Mesenteric fat pad (tissue), 1 donor: ENCODE results near the gene PTCH2. TPM values are rescaled to one million over a fixed set of nuclear protein-coding genes. Genes with fewer than 3 reads are reported as not detected.
"Not testable (repeated sequence)": the region's sequence is repeated elsewhere in the genome, so short reads cannot be mapped to it uniquely, and the experiment has no call there.

Experiments used
- DNase-seq: peaks from one replicate; pipeline ENCODE4 v3.0.0-alpha.2; 2020; ENCODE audit warnings: low spot score
- total RNA-seq: library from RNA; stranded (reverse); fragmentation: NEBNext Ultra II Directional; extraction: Animal tissue kit (Norgen Biotek cat#: 25700); gene quantifications from one replicate; pipeline ENCODE4 v1.2.1, GENCODE V29; 2021
- donor health status: DM: yes; HTN: yes; CAD: no.

Gene PTCH2
- total RNA-seq, 1 donor from 2014 or later: 0.93 TPM

DNA sequence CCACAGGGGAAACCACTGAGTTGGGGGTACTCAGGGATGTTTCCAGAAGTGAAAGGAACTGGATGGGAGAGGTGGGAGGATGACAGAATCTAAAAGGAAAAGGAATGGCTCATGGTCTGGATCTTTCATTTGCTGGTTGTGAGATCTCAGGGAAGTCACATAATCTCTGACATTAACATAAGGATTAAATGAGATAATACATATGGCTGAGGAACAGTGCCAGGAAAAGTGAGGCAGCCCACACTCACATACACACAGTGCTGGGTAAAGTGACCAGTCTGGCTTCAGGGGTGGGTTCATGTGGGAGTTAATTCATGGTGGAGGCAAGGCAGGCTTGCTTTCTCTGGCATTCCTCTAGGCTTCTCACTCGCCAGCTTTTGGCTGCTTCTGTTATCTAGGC lies 3.9 kb upstream of the PTCH2 start:
- no peak for DNase-seq

DNA sequence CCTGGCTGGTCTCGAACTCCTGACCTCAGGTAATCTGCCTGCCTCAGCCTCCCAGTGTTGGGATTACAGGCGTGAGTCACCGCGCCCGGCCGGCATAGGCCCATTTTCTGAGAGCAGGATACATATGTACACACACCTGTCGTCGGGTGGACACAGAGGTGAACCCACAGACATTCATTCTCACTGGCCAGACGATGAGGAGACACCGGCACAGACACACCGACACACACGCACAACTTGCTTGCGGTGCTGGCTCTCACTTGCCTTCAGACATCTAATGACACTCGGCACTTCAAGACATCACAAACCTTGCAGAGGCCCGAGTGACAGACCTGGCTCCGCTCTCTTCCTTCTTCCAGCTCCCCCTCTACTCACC lies 579 bp downstream of the PTCH2 start:
- no peak for DNase-seq

DNA sequence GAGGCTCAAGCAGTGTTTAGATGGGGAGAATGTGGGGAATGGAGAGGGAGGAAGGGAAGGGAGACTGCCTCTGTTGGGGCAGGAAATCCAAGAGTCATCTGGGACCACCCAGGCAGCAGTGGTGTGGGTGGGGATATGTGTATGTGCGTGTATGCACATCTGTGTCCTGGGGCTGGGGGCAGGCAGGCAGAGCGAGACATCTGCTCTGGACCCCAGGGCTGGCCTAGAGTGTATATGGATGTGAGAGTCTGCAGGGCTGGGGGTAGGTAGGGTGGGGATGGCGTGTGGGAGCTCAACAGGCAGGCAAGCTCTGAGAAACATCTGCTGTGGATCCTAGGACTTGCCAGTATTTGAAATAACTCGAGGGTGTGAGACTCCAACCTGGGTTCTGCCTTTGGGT lies 3.5 kb downstream of the PTCH2 start:
- no peak for DNase-seq

DNA sequence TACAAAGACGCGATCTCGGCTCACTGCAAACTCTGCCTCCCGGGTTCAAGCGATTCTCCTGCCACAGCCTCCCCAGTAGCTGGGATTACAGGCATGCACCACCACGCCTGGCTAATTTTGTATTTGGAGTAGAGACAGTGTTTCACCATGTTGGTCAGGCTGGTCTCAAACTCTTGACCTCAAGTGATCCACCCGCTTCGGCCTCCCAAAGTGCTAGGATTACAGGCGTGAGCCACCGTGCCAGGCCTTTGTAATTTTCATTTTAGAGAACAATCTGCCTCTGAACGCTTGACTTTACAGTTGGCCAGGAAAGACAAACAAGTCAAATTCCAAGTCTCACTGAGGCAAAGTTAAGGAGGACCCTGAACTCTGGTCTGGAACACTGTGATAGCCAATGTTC lies 4.8 kb downstream of the PTCH2 start:
- not testable (repeated sequence) for DNase-seq

DNA sequence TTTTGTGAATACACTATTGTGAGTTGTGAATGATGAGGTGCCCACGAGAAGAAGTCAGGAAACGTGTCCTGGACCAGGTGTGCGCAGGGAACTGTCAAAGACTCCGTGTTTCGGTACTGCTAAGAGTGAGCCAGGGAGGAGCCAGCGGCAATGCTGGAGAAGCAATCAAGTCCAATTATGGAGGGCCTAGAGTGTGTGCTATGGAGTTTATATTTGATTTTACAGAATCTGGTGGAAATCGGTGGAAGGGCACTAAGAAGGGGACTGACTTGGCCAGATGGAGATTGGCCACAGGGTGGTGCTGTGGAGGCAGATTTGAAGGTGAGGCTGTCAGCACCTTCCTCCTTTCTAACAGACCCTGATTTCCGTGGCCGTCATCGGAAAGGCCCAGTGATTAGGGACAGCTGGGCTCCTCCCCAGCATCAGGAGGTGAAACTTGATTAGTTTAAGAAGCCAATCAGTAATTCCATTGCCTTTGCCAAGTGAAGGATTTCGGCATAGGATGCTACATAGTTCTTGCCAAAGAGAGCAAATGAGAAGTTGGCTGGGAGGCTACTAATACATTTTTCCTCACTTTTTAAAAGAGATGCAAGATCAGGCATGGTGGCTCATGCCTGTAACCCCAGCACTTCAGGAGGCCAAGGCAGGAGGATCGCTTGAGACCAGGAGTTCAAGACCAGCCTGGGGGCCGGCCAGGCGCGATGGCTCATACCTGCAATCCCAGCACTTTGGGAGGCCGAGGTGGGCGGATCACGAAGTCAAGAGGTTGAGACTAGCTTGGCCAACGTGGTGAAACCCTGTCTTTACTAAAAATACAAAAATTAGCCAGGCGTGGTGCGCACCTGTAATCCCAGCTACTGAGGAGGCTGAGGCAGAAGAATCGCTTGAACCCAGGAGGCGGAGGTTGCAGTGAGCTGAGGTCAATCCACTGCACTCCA lies 7.0 kb downstream of the PTCH2 start:
- no peak for DNase-seq

DNA sequence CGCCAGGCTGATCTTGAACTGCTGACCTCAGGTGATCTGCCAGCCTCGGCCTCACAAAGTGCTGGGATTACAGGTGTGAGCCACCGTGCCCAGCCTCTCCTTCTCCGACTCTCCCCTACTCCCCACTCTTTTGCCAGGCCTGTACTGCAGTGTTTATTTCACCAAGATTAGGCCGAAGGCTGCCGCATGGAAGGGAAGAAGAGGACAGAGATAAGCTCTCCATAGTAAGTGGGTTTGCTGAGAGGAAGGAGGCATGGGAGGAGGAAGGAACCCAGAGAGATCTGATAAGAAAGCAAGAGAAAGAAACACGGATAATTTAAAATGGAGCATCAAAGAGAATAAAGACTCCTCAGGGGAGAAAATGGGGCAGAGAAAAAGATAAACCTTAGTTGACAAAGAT lies 8.7 kb downstream of the PTCH2 start:
- DNase-seq: no peak

DNA sequence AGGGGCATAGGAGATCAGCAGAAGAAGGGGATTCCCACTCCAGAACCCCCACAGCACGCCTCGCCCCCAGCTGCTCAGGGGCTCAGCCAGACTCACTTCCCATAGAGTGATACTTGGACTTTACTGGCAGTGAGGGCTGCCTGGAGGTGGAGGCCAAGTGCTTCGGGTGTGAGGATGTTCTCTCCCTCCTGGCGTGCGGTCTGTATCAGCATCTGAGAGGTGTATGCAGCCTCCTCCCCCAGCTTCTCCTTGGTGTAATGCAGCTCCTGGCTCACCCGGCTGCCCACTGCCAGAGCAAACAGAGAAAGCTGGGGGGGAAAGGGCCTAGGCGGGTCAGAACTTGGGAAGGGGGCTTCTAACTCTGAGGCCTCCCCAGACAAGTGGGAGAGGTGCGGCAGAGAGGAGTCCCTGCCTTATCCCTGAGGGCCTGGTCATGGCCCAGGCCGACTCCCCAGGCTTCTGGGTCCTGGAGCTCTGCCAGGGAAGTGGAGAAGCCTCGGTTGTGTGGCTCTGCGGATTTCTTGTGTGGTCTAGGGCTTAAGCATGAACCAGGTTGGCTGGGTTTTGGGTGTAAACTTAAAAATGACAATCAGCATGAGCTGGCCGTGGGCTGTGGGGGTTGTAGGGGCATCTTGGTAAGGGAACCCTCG lies 10.9 kb downstream of the PTCH2 start:
- no peak for DNase-seq

DNA sequence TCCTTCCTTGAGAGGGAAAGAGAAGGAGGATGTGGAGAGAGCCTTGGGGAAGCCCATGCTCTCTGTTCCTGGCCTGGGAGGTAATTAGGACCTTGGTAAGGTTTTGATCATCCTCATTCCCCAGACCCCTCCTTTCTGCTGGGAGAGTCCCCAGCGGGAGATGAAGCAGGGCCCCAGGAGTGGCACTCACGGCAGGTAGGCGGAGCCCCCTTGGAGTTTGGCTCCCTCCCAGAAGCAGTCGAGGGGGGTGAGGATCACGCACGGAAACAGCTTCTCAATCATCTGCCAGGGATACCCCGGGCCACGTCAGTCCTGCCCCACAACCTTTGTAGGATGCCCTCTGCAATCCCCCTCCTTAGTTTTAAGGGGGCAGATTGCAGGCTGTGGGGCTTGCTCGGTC lies 11.5 kb downstream of the PTCH2 start:
- no peak for DNase-seq

DNA sequence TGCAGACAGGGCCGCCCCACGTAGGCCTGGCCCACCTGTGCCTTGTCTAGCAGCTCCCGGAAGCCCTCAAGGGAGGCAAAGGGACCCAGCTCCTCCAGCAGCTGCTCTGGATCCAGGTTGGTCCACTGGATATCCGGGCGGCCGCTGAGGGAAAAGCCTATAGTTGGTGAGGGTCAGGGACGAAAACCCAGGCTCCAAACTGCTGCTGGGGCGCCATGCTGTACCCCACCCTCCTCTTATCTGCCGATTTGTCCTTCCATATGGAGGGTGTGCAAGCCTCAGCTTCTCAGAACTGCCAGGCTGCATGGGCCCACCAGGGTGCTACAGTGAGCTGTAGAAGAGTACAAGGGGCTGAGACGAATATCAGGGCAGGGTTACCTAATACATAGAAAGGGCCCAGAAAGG lies 12.2 kb downstream of the PTCH2 start:
- DNase-seq: no peak

DNA sequence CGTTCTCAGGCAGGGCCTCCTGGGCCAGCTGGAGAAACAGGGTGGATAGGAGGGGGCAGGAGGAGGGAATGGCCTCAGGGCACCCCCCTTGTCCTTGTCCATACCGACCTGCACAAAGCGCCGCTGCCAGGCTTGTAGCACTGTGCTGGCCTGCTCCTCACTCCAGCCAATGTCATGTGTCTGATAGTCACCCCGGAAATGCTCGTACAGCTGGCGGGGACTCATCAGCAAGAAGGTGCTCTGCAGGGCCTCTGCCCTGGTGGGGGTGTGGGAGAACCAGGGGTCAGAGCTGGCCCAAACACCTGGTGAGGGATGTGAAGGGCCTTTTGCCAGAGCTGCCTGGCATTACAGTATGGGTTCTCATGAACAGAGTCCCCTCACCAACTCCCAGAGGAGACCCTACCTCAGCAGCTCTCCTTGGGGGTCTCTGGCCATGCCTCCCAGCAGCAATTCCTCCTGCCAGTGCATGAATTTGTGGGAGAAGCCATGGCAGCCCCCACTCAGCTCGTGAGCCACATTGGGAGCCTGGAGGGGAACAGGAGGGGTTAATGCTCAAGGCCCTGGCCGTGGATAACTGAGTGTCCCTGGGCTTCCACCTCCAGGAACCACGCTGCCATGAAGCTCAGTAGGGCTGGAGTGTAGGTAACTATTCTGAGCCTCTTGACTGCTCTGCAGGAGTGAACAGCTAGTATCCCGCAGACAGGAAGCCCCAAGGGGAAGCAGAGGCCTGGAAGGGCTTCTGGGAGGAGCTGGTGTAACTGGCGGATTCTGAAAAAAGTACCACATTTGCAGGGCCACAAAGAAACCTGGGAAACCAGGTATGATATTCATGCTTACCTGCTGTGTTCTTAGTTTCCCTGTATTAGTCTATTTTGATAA lies 13.3 kb downstream of the PTCH2 start:
- DNase-seq: no peak

DNA sequence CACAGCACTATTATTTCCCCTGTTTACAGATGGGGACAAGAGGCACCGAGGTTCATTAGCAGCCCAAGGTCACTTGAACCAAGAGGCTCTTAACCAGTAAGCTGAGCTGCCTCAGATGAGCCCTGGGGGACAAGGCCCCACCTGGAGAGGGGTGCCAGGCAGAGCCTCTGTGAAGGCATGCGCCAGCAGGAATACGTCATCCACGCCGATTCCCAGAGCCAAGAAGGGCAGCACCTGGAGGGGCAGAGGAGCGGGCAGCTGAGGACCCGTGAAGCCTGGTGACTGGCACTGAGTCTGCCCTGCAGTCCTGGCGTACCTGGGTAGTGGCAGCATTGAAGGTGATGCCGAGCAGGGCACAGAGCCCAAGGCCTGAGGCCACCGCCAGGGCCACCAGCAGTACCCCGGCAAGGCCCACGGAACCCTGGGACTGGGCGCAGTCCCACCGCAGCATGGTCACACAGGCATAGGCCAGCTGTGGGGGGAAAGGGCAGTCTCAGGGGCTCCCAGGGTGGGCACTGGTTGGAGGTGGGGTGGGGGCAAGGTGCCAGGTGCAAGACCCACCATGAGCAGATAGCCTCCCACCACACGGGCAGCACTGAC lies 14.1 kb downstream of the PTCH2 start:
- DNase-seq: no peak

DNA sequence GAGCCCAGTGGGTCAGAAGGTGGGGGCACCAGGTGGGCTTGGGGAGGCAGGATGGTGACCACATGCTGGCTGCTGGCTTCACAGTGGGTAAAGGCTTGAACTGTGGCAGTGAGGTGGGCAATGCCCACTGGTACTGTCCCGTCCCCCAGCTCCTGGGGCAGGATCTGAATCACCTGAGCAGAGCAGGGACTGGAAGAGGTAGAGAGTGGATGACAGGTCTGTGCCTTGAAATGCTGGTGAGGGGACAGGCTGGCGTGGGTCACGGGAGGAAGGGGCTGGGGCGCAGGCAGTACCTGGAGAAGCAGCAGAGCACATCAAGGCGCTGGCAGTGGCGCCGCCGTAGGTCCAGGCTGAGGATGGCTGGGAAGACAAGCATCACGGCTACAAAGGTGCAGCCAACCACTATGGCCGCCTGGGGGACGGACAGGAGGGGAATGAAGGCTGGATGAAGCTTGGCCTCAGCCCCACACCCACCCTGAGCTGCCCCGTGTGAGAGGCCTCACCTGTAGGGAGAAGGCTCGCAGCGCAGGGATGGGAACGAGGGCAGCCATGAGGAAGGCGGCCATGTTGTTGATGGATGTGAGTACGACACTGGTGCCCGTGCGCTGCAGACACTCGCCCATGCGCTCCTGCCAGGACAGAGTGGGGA lies 14.9 kb downstream of the PTCH2 start:
- no peak for DNase-seq

DNA sequence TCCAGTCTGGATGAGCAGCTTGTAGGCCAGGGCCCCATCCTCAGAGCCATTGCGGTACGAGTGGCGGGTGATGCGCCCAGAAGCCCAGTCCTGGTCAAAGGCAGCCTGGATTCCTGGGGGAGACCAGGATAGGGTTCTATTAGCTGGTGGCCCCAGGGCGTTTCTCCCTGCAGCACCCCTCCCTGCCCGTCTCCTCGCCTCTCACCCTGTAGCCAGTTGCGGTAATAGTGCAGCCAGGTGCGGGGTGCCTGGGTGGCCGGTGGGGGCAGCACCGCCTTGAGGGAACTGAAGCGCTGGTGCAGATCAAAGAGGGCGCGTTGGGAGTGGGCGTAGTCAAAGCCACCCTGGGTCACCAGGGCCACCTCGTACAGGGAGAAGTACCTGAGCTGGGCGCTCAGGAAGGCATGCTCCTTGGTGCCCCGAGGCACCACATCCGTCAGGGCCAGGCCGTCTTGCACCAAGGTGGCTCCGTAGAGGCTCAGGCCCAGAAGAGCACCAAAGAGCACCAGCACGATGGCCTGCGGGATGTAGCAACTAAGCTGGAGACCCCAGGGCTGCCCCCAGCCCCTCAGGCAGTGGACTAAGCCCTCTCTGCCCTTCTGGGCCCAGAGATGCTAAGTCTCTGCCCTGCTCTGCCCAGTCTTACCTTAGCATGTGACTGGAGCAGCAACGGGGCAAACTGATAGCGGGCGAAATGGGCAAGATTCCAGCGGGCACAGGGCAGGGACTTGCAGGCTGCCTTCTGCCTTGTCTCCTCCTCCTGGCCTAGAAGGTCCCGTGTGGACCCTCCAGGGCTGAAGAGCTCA lies 15.7 kb downstream of the PTCH2 start:
- no peak for DNase-seq

DNA sequence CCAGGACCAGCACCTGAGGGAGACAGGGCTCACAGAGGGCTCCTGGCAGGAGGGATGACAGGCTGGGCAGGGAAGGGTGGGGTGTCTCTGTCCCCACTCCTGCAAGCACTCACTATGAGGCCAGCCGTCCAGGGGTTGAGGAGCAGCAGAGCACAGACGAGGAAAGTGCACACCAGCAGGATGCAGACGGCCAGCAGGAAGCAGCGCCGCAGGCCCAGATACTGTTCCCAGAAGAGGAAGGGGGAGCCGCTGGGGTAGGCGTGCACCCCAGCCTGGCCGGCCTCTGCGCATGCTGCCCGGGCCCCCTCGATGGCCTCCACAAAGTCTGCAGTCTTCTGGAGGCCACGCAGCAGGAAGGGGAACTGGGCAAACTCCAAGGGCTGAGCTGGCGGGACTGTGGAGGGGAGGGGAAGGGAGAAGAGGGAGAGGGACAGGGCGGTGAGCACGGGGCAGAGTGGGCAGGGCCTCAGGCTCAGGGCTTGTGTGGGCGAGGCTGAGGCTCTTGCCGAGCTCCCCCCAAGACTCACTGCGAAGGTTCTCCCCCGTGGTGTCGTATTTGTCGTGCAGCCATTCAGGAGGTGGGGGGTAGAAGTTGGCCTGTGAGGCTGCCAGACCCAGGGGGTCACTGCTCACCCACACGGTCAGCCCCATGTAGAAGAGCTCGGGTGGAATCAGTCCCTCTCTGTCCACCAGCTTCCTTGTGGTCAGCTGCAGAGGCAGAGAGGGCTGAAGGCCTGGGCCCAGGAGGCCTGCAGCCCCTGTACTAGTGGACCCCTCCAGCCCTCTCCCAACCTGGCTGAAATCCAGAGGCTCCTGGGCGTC lies 16.5 kb downstream of the PTCH2 start:
- no peak for DNase-seq

DNA sequence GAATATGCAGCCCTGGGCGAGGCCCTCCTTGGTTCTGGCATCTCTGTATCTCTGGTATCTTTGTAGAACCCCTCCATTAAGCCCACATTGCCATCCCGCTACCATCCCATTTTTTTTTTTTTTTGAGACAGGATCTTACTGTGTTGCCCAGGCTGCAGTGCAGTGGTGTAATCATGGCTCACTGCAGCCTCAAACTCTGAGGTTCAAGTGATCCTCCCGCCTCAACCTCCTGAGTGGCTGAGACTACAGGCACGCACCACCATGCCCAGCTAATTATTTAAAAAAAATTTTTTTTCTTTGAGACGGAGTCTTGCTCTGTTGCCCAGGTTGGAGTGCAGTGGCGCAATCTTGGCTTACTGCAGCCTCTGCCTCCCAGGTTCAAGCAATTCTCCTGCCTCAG lies 18.7 kb downstream of the PTCH2 start:
- not testable (repeated sequence) for DNase-seq

DNA sequence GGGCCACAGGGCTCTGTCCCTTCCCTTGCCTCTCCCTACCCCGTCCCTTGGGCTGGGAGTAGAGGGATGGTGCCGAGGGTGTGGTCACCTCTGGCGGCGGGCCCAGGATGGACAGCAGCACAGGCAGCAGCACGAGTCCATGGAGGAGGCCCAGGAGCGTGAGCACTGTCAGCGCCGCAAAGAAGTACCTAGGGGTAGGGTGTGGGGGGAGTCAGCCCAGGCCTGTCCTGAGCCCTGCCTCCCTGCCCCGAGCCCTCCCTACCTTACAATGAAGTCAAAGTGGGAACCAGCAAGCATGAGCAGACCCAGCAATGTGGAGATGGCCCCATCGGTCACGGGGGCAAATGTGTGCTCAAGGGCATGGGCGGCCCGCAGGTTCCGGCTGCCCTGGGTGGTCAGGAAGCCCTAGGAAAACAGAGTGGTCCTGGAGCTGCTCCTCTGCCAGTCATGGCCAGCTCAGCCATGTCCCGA lies 20.0 kb downstream of the PTCH2 start:
- no peak for DNase-seq

DNA sequence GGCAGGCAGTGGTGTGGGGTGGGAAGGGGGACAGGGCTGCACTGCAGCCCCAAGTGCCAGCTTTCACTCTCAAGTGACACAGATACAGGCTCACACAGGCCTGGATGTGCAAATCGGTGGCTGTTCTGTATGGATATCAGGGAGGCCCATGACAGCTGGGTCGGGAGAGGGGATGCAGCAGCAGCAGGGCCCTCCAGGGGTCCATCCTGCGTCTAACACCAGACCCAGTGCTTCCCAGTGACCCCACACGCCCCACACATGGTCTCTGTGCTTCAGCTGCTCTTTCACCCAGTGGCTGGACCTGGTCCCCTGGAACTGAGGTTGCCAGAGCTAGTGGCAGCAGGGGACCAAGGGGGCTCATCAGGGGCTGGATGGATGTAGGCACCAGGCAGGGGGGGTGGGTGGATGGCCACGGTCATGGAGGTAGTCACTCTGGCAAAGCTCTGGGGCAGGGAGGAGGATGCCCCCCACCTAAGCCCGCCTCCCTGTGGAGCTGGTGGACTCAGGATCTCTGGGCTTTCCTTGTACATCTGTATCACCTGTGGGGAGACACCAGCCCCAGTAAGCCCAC lies 20.8 kb downstream of the PTCH2 start:
- DNase-seq: no peak

DNA sequence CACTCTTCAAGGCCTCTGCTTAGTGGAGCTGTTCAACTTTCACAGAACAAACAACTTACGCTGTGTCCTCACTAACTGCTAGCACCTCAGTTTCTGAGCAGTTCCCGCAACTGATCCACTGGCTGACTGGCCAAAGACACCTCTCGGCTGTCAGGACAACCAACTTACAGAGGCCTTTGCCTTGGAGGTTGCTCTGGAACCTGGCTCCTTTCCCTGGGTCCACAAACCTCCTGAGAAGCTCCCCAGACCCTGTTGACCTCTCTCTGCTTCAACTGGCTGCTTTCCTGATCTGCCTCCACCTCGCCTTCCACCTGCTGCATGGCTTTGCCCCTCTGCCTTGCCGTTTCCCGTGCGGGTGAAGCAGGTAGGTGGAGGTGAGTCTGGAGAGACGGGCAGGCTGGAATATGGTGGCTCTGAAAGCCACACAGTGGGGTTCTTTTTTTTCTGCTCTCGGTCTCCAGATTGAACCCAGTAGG lies 21.8 kb downstream of the PTCH2 start:
- no peak for DNase-seq
